GM10248 (cell line): ENCODE measurements around the gene DIAPH2.
A peak's percentile ranks its signal among the peaks of the same experiment; 100 is the strongest.

Experiments used
- CTCF ChIA-PET: fragments of 300-600 bp; sonication (Branson Sonifier 250); formaldehyde crosslinking; extraction: SDS; loops from one replicate; lab custom pipeline; 2021; ENCODE audit warnings: antibody characterized with exemption; lab: Yijun Ruan, JAX
- POLR2A ChIA-PET: fragments of 350-650 bp; sonication (Branson Sonifier 250); formaldehyde crosslinking; extraction: SDS; loops from one replicate; lab custom pipeline; 2020; ENCODE audit warnings: antibody characterized with exemption; lab: Yijun Ruan, JAX
- DNase-seq: peaks from one replicate; pipeline ENCODE4 v3.0.0; 2012; ENCODE audit errors: extremely low spot score
- CTCF ChIP-seq: IDR thresholded peaks from 2 replicates; pipeline ENCODE4 v1.5.1; 2012; ENCODE audit warnings: mild to moderate bottlenecking, low read depth; ENCODE audit errors: extremely low read depth, missing control alignments, control extremely low read depth

DIAPH2 gene

GRCh38 chrX:97314345-97314744 lies 629.7 kb downstream of the DIAPH2 start:
- no peak for DNase-seq
- POLR2A ChIA-PET: no interaction called here
- no peak for TF ChIP-seq CTCF
- CTCF ChIA-PET: no interaction called here

GRCh38 chrX:97315939-97316338 lies 631.3 kb downstream of the DIAPH2 start:
- DNase-seq: no peak
- ChIA-PET POLR2A (no interaction called here), CTCF (no interaction called here)
- TF ChIP-seq CTCF: no peak

- ChIA-PET POLR2A (no interaction called here), CTCF (no interaction called here)
- TF ChIP-seq CTCF: no peak
- DNase-seq: no peak
Measured at GRCh38 chrX:97320305-97320704, 635.7 kb downstream of the DIAPH2 start.

- ChIA-PET POLR2A (no interaction called here), CTCF (no interaction called here)
- DNase-seq: no peak
- TF ChIP-seq CTCF: no peak
Measured at GRCh38 chrX:97322401-97322800, 637.8 kb downstream of the DIAPH2 start.

- peak; percentile 37 for DNase-seq
- TF ChIP-seq CTCF: no peak
- CTCF ChIA-PET: no interaction called here
- POLR2A ChIA-PET: no interaction called here
Measured at GRCh38 chrX:97326456-97326855, 641.8 kb downstream of the DIAPH2 start.

- POLR2A ChIA-PET: no interaction called here
- CTCF ChIA-PET: no interaction called here
- no peak for TF ChIP-seq CTCF
- DNase-seq: no peak
Measured at GRCh38 chrX:97328853-97329390, 644.3 kb downstream of the DIAPH2 start.

GRCh38 chrX:97330151-97330550 lies 645.5 kb downstream of the DIAPH2 start:
- ChIA-PET POLR2A (no interaction called here), CTCF (no interaction called here)
- TF ChIP-seq CTCF: no peak
- DNase-seq: no peak
